Endothelial cell (in vitro differentiated cells): Measurements from ENCODE around the gene C1QTNF8. TPM values are rescaled to one million over a fixed set of nuclear protein-coding genes. Genes with fewer than 3 reads are reported as not detected.
A peak's percentile ranks its signal among the peaks of the same experiment; 100 is the strongest.

Experiments used
- DNase-seq: peaks from one replicate; pipeline ENCODE4 v3.0.0; 2021; ENCODE audit warnings: low spot score
- H3K27ac Mint-ChIP-seq: one replicate; pipeline ENCODE4 v1.8.0; 2021; ENCODE audit warnings: mixed read lengths, inconsistent platforms; ENCODE audit not compliant: unreplicated experiment
- H3K27me3 Mint-ChIP-seq: one replicate; pipeline ENCODE4 v1.8.0; 2021; ENCODE audit warnings: mild to moderate bottlenecking, moderate library complexity, mixed read lengths, inconsistent platforms; ENCODE audit not compliant: unreplicated experiment
- H3K36me3 Mint-ChIP-seq: one replicate; pipeline ENCODE4 v1.8.0; 2021; ENCODE audit warnings: mild to moderate bottlenecking, low read depth, mixed read lengths, inconsistent platforms; ENCODE audit not compliant: unreplicated experiment
- H3K4me1 Mint-ChIP-seq: one replicate; pipeline ENCODE4 v1.8.0; 2021; ENCODE audit warnings: mild to moderate bottlenecking, mixed read lengths, inconsistent platforms; ENCODE audit not compliant: unreplicated experiment
- H3K4me3 Mint-ChIP-seq: one replicate; pipeline ENCODE4 v1.8.0; 2021; ENCODE audit warnings: mild to moderate bottlenecking, mixed read lengths, inconsistent platforms; ENCODE audit not compliant: unreplicated experiment
- H3K9me3 Mint-ChIP-seq: one replicate; pipeline ENCODE4 v1.8.0; 2021; ENCODE audit warnings: mixed read lengths, inconsistent platforms; ENCODE audit not compliant: unreplicated experiment
- CTCF ChIP-seq: fragments of 200-600 bp; sonication (generic); IDR thresholded peaks from one replicate; pipeline ENCODE4 v1.5.0; 2021; ENCODE audit warnings: antibody characterized with exemption; ENCODE audit not compliant: unreplicated experiment
- total RNA-seq: library from RNA; stranded (reverse); fragmentation: NEBNext Ultra II Directional; extraction: Animal tissue kit (Norgen Biotek cat#: 25700); gene quantifications from one replicate; pipeline ENCODE4 v1.2.1, GENCODE V29; 2021; ENCODE audit not compliant: unreplicated experiment

The C1QTNF8 gene
- total RNA-seq, 1 donor from 2014 or later: not detected

- Mint-ChIP-seq H3K27me3 (peaks cover 7% of the 10 kb centered on the region), H3K9me3 (no peaks in the 10 kb centered on the region), H3K27ac (no peak overlapping the region), H3K4me3 (peak overlapping the region; percentile 26), H3K36me3 (peaks cover 7% of the 10 kb centered on the region), H3K4me1 (no peaks in the 10 kb centered on the region)
- DNase-seq: no peak
- TF ChIP-seq CTCF: no peak
These were observed 53.8 kb downstream of the C1QTNF8 start for GRCh38 chr16:1042049-1042744.

- Mint-ChIP-seq H3K4me1 (no peaks in the 10 kb centered on the region), H3K27ac (no peak overlapping the region), H3K27me3 (peaks cover 7% of the 10 kb centered on the region), H3K4me3 (no peak overlapping the region), H3K9me3 (no peaks in the 10 kb centered on the region), H3K36me3 (peaks cover 7% of the 10 kb centered on the region)
- TF ChIP-seq CTCF: no peak
- DNase-seq: no peak
These were observed 55.7 kb downstream of the C1QTNF8 start for GRCh38 chr16:1040346-1040745.

GRCh38 chr16:1039762-1040161 lies 56.3 kb downstream of the C1QTNF8 start:
- peaks cover 7% of the 10 kb centered on the region for H3K27me3 Mint-ChIP-seq
- H3K4me3 Mint-ChIP-seq: no peak overlapping the region
- peaks cover 7% of the 10 kb centered on the region for H3K36me3 Mint-ChIP-seq
- DNase-seq: no peak
- H3K27ac Mint-ChIP-seq: no peak overlapping the region
- no peaks in the 10 kb centered on the region for H3K4me1 Mint-ChIP-seq
- no peak for TF ChIP-seq CTCF
- H3K9me3 Mint-ChIP-seq: no peaks in the 10 kb centered on the region

- DNase-seq: no peak
- Mint-ChIP-seq H3K27me3 (peaks cover 7% of the 10 kb centered on the region), H3K9me3 (no peaks in the 10 kb centered on the region), H3K27ac (no peak overlapping the region), H3K4me3 (no peak overlapping the region), H3K4me1 (no peaks in the 10 kb centered on the region), H3K36me3 (peaks cover 7% of the 10 kb centered on the region)
- TF ChIP-seq CTCF: no peak
These were observed 57.1 kb downstream of the C1QTNF8 start for GRCh38 chr16:1038932-1039331.

Other genes starting within 250 kb of the C1QTNF8 start
- 21.7 TPM for gene LMF1, start 125.3 kb downstream of the C1QTNF8 start, total RNA-seq
- gene SOX8, start 114.5 kb downstream of the C1QTNF8 start, total RNA-seq: 4.3 TPM
- gene SSTR5, start 23.5 kb downstream of the C1QTNF8 start, total RNA-seq: not detected
- 3.4 TPM for gene CACNA1H, start 56.9 kb upstream of the C1QTNF8 start, total RNA-seq
- gene TPSG1, start 129.0 kb upstream of the C1QTNF8 start, total RNA-seq: not detected
- gene TPSB2, start 133.9 kb upstream of the C1QTNF8 start, total RNA-seq: not detected
- not detected for gene TPSAB1, start 144.5 kb upstream of the C1QTNF8 start, total RNA-seq
- gene TPSD1, start 159.8 kb upstream of the C1QTNF8 start, total RNA-seq: not detected
- 167 TPM for gene UBE2I, start 213.4 kb upstream of the C1QTNF8 start, total RNA-seq
- gene BAIAP3, start 237.4 kb upstream of the C1QTNF8 start, total RNA-seq: 6.5 TPM